HepG2 (cell line): ENCODE data around the gene TEDC1. TPM values are rescaled to one million over a fixed set of nuclear protein-coding genes. Genes with fewer than 3 reads are reported as not detected.

ENCODE experiments used
- CBX5 ChIP-seq: sonication (generic); formaldehyde crosslinking; IDR thresholded peaks from 2 replicates; pipeline ENCODE4 v1.4.0; 2020; ENCODE audit warnings: missing genetic modification reagents, borderline replicate concordance
- FOXP4 ChIP-seq: sonication (generic); formaldehyde crosslinking; IDR thresholded peaks from 2 replicates; pipeline ENCODE4 v1.4.0; 2020; ENCODE audit warnings: missing genetic modification reagents
- GFI1 ChIP-seq: sonication (generic); formaldehyde crosslinking; IDR thresholded peaks from 2 replicates; pipeline ENCODE4 v1.5.0; 2020; ENCODE audit warnings: missing genetic modification reagents, mild to moderate bottlenecking, borderline replicate concordance
- HOXA7 ChIP-seq: sonication (generic); formaldehyde crosslinking; IDR thresholded peaks from 2 replicates; pipeline ENCODE4 v1.8.1; 2022; ENCODE audit warnings: mild to moderate bottlenecking, missing genetic modification reagents, moderate library complexity
- RFX1 ChIP-seq: fragments of 450-650 bp; IDR thresholded peaks from 2 replicates; pipeline ENCODE4 v1.6.1; 2017
- SNRNP70 ChIP-seq: fragments of 200-400 bp; formaldehyde crosslinking; IDR thresholded peaks from 2 replicates; pipeline ENCODE4 v1.6.1; 2017; ENCODE audit warnings: mild to moderate bottlenecking, low read depth, low read length, moderate library complexity
- SPEN ChIP-seq: sonication (generic); formaldehyde crosslinking; IDR thresholded peaks from 2 replicates; pipeline ENCODE4 v1.5.1; 2020; ENCODE audit warnings: low read depth, mild to moderate bottlenecking, missing genetic modification reagents
- TEF ChIP-seq: sonication (generic); formaldehyde crosslinking; IDR thresholded peaks from 2 replicates; pipeline ENCODE4 v1.5.0; 2020; ENCODE audit warnings: missing genetic modification reagents
- THRA ChIP-seq: sonication (generic); formaldehyde crosslinking; IDR thresholded peaks from 2 replicates; pipeline ENCODE4 v1.4.0; 2020; ENCODE audit warnings: missing genetic modification reagents, borderline replicate concordance
- ZNF331 ChIP-seq: sonication (generic); formaldehyde crosslinking; IDR thresholded peaks from 2 replicates; pipeline ENCODE4 v1.4.0; 2020; ENCODE audit warnings: missing genetic modification reagents
- ZNF451 ChIP-seq: sonication (generic); formaldehyde crosslinking; IDR thresholded peaks from 2 replicates; pipeline ENCODE4 v1.5.0; 2020; ENCODE audit warnings: mild to moderate bottlenecking, missing genetic modification reagents
- ZNF496 ChIP-seq: sonication (generic); formaldehyde crosslinking; IDR thresholded peaks from 2 replicates; pipeline ENCODE4 v1.8.1; 2023; ENCODE audit warnings: mild to moderate bottlenecking, moderate library complexity, missing genetic modification reagents; ENCODE audit not compliant: insufficient replicate concordance
- ZNF530 ChIP-seq: sonication (generic); formaldehyde crosslinking; IDR thresholded peaks from 2 replicates; pipeline ENCODE4 v1.5.0; 2020; ENCODE audit warnings: low read depth, mild to moderate bottlenecking, missing genetic modification reagents
- ZNF550 ChIP-seq: sonication (generic); formaldehyde crosslinking; IDR thresholded peaks from 2 replicates; pipeline ENCODE4 v1.4.0; 2020; ENCODE audit warnings: mild to moderate bottlenecking, missing genetic modification reagents, borderline replicate concordance
- polyA plus RNA-seq, 8 experiments: library from polyadenylated mRNA; depleted of rRNA in 3 of 8; stranded (reverse) in 7 of 8; unstranded in 1 of 8; fragments of >200 nt; fragmentation: Illumina TruSeq in 4 of 8; extraction: Trizol in 4 of 8; gene quantifications; 2 replicates each; pipeline versions ENCODE4 v1.2.1 to v1.2.3, GENCODE V29; 2011 to 2016; ENCODE audit warnings: low read depth in 4 of 8, missing spikeins in 1 of 8, mixed read lengths in 1 of 8; ENCODE audit not compliant: insufficient read depth in 1 of 8
- total RNA-seq, 5 experiments: library from RNA; depleted of rRNA; stranded (reverse); fragments of >200 nt; fragmentation: Illumina TruSeq; extraction: Trizol; gene quantifications; 2 replicates each; pipeline ENCODE4 v1.2.3, GENCODE V29; 2016; ENCODE audit warnings: low read depth in 1 of 5
- TF ChIP-seq, protein P1 (sequence below): sonication (generic); formaldehyde crosslinking; IDR thresholded peaks from 2 replicates; pipeline ENCODE4 v1.5.1; 2020; ENCODE audit warnings: mild to moderate bottlenecking, missing genetic modification reagents, moderate library complexity
- TF ChIP-seq, protein P2 (sequence below), 2 experiments: IDR thresholded peaks; 2 replicates each; pipeline ENCODE4 v1.6.1; 2011 to 2012; ENCODE audit warnings: low read length in 2 of 2, borderline replicate concordance in 1 of 2, low read depth in 1 of 2, mild to moderate bottlenecking in 1 of 2, moderate library complexity in 1 of 2

Gene TEDC1
- total and polyA plus RNA-seq, 2 of the 13 experiments (the other 11 are each of a cell fraction or from before 2014, with no cell fraction given): 5.7 to 27.4 TPM

- TF ChIP-seq, protein P1, sequence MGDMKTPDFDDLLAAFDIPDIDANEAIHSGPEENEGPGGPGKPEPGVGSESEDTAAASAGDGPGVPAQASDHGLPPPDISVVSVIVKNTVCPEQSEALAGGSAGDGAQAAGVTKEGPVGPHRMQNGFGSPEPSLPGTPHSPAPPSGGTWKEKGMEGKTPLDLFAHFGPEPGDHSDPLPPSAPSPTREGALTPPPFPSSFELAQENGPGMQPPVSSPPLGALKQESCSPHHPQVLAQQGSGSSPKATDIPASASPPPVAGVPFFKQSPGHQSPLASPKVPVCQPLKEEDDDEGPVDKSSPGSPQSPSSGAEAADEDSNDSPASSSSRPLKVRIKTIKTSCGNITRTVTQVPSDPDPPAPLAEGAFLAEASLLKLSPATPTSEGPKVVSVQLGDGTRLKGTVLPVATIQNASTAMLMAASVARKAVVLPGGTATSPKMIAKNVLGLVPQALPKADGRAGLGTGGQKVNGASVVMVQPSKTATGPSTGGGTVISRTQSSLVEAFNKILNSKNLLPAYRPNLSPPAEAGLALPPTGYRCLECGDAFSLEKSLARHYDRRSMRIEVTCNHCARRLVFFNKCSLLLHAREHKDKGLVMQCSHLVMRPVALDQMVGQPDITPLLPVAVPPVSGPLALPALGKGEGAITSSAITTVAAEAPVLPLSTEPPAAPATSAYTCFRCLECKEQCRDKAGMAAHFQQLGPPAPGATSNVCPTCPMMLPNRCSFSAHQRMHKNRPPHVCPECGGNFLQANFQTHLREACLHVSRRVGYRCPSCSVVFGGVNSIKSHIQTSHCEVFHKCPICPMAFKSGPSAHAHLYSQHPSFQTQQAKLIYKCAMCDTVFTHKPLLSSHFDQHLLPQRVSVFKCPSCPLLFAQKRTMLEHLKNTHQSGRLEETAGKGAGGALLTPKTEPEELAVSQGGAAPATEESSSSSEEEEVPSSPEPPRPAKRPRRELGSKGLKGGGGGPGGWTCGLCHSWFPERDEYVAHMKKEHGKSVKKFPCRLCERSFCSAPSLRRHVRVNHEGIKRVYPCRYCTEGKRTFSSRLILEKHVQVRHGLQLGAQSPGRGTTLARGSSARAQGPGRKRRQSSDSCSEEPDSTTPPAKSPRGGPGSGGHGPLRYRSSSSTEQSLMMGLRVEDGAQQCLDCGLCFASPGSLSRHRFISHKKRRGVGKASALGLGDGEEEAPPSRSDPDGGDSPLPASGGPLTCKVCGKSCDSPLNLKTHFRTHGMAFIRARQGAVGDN (CRISPR knock-in tag): peak; percentile 56
- TF ChIP-seq ZNF496 (CRISPR knock-in tag) (no peak), RFX1 (no peak), SNRNP70 (no peak), SPEN (CRISPR knock-in tag) (0 out of 2 replicates have a peak, but pooled peaks have one; percentile 26), ZNF550 (CRISPR knock-in tag) (no peak), CBX5 (CRISPR knock-in tag) (no peak), ZNF530 (CRISPR knock-in tag) (no peak), ZNF451 (CRISPR knock-in tag) (no peak), THRA (CRISPR knock-in tag) (peak; percentile 48; the same call in 1 of the 2 replicates), ZNF331 (no peak), GFI1 (no peak), TEF (no peak), HOXA7 (CRISPR knock-in tag) (no peak), FOXP4 (CRISPR knock-in tag) (no peak)
- TF ChIP-seq, protein P2, sequence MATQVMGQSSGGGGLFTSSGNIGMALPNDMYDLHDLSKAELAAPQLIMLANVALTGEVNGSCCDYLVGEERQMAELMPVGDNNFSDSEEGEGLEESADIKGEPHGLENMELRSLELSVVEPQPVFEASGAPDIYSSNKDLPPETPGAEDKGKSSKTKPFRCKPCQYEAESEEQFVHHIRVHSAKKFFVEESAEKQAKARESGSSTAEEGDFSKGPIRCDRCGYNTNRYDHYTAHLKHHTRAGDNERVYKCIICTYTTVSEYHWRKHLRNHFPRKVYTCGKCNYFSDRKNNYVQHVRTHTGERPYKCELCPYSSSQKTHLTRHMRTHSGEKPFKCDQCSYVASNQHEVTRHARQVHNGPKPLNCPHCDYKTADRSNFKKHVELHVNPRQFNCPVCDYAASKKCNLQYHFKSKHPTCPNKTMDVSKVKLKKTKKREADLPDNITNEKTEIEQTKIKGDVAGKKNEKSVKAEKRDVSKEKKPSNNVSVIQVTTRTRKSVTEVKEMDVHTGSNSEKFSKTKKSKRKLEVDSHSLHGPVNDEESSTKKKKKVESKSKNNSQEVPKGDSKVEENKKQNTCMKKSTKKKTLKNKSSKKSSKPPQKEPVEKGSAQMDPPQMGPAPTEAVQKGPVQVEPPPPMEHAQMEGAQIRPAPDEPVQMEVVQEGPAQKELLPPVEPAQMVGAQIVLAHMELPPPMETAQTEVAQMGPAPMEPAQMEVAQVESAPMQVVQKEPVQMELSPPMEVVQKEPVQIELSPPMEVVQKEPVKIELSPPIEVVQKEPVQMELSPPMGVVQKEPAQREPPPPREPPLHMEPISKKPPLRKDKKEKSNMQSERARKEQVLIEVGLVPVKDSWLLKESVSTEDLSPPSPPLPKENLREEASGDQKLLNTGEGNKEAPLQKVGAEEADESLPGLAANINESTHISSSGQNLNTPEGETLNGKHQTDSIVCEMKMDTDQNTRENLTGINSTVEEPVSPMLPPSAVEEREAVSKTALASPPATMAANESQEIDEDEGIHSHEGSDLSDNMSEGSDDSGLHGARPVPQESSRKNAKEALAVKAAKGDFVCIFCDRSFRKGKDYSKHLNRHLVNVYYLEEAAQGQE (IDR thresholded peaks at IDR 0.05; ENCODE audit: borderline replicate concordance in 1 of 2, low read depth in 1 of 2, low read length in 2 of 2): no peak
Observed at GRCh38 chr14:105484069-105484996, 6.7 kb upstream of the TEDC1 start (continued).
